TTC549 (cell line): ENCODE measurements around the gene SEC14L6.

Experiments
- FAIRE-seq: peaks from 2 replicates; lab custom pipeline; 2012; peaks lifted over from hg19 to GRCh38; lab: Jason Lieb, UNC

SEC14L6 gene

DNA sequence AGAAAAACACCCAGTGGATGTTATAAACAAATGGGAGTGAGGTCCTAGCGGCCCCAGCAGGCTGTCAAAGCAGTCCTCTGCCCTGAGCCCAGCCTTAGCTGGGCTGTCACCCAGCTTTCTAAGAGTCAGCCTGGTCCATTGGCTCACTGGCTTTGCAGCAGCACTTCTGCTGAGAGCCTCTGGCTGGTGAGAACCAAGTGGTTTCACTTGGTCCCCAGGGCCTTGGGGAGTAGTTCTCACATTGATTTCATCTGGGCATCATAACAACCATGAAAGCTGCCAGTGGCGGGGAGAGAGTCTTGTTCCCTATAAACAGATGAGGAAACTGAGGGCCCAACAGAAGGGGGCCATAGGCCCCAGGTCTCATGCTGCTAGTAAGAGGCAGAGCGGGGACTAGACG is 11.4 kb downstream of the SEC14L6 start:
- no peak for FAIRE-seq

DNA sequence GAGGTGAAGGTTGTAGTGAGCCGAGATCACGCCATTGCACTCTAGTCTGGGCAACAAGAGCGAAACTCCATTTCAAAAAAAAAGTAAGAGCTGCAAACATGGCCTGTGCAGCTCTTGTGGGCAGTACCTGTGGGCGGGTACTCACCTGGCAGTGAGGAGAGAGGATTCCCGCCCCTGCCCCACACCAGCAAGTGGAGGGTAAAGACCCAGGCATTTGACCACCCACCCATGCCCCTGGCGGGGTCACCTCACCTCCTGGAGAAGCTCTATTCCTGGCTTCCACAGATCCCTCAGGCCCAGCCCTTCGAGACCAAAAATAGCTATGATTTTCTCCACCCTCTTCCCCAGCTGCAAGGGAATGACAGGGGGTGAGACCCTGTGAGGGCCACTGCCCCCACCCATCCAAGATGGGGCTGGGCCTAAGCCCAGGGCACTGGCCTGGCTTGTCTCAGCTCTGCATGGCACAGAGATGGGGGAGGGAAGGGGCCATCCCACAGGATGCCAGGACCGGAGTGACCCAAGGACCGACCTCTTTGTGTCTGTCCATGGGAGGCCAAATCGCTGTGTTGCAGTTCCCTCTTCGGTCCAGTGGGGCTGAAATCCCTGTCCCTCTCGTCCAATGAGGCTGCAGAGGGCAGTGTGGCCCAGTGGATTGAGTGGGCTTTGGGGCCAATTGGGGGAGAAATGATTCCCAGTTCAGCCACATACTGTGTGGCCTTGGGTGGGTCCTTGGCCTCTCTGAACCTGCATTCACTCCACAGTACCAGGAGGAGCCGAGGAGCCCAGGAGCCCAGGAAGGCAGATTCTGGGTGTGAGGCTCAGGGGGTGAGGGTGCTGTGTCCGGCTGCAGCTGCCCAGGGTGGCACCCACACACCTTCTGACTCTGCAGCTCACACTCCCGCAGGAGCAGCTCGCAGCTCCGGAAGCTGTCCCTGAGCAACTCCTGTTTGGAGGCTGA is 14.6 kb downstream of the SEC14L6 start:
- no peak for FAIRE-seq

DNA sequence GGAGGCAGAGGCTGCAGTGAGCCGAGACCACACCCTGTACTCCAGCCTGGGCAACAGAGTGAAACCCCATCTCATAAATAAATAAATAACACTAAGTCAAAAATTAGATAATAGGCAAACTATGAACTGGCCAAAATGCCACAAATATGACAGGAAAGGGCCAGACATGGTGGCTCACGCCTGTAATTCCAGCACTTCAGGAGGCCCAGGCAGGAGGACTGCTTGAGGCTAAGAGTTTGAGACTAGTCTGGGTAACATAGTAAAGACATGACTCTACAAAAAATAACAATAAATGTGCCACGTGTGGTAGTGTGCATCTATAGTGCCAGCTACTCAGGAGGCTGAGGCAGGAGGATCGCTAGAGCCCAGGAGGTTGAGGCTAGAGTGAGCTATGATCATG is 19.9 kb downstream of the SEC14L6 start:
- no peak for FAIRE-seq

DNA sequence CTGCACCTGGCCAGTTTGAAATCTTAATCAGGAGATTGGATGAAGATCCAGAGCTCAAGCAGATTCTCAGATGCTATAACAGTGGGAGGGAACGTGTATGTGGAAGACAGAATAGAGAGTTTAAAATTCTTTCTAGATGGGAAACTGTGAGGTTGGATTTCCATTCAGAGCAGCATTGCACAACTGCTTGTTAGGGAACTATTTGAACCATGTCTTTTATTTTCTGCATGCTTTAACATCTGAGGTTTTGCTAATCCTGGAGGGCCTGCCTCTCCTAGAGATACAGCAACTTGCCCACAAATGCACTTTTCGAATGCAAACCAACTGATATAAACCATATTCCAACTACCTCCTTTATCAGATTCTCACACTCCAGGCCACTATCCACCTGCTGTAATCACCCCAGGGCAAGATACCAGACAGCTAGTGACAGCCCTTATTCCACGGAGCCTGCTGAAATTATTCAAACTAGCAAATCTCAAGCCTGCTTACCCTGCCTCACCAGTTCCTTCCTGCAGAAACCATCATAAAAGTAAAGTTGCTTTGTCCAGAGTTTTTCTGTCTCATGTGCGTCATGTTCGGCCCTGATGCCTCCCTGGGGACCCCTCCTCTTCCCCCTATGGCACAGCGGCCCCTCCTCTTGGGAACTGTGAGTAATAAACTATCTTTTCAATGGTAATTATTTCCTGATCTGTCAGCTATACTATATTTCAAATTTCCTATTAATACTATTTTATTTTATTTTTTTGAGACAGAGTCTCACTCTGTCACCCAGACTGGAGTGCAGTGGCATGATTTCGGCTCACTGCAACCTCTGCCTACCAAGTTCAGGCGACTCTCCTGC is 22.7 kb downstream of the SEC14L6 start:
- no peak for FAIRE-seq

DNA sequence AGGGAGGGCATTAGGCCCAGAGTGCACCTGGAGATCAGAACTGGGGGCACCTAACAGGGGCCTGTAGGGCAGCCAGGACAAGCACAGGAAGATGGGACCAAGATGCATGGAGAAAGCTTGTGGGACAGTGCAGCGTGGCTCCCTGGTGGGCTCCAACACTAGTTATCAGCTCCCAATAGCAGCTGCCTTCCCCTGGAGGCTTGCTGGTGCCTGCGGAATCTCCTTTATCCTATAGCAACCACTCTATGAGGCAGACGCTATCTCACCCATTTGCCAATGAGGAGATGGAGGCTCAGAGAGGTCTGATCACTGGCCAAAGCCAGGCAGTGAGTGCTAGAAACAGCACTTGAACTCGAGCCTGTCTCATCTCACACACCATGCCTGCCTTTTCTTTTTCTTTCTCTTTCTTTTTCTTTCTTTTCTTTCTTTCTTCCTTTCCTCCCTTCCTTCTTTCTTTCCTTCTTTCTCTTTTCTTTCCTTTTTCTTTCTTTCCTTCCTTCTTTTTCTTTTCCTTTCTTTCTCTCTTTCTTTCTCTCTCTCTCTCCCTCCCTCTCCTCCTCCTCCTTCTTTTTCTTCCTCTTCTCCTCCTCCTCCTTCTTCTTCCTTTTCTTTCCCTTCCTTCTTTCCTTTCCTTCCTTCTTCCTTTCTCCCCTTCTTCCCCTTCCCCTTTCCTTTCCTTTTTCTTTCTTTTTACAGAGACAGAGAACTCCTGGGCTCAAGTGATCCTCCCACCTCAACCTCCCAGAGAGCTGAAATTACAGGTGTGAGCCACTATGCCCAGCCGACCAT is 25.0 kb downstream of the SEC14L6 start:
- FAIRE-seq, result no peak

DNA sequence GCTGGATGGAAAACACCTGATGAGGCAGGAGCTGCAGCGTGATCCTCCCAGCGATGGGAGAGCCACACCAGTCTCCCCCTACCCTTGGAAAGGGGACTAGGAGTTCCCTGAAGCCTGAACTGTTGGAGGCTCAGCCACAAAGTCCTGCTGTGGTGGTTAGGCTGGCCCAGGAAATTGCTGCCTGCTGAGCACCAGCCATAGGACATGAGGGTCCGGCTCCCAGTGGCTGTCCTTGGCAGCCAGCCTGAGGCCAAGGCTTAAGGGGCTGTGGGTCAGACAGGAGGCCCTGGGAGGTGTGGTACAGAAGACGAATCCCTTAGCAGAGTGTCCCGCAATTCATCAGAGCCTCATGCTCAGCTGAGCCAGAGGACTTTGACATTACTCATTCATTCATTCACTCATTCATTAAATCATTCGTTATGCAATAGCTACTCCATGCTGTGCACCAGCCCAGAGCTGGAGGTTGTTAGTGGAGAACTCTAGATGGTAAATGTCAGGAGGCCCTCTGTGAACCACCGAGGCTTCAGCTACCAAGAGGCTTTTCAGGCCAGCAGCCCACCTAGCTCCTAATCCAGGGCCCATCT is 26.6 kb downstream of the SEC14L6 start:
- FAIRE-seq, result no peak

DNA sequence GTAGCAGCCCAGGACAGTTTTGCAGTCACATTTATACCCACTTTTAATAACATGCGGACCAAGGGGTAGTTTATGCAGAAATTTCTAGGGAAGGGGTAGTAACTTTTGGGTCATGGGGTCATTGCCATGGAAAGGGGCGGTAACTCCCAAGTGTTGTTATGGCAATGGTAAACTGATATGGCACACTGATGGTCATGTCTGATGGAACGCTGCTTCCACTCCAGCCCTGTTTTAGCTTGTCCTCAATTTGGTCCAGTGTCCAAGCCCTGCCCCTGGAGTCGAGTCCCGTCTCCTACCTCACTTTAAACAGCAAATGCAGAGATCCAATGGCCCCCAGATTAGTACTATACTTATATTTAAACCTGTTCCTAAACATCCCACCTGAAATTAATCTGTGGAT is 29.8 kb downstream of the SEC14L6 start:
- no peak for FAIRE-seq

DNA sequence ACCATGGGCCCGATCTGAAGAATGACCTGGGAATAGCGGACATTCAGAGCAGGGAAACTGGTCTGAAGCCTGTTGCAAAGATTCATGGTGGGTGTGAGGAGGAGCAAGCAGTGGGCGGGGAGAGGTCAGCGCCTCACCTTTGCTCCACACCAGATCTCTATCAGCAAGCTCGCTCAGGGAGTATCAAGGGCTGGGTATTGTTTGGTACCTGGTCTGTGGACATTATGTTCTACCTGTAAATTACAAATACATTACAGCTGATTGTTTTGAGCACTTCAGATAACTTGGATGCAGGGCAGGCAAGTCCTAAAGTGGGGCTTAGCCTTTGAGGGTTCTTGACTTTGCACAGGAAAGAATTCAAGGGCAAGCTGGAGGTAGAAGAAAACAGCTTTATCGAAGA is 30.3 kb downstream of the SEC14L6 start:
- FAIRE-seq, result no peak

DNA sequence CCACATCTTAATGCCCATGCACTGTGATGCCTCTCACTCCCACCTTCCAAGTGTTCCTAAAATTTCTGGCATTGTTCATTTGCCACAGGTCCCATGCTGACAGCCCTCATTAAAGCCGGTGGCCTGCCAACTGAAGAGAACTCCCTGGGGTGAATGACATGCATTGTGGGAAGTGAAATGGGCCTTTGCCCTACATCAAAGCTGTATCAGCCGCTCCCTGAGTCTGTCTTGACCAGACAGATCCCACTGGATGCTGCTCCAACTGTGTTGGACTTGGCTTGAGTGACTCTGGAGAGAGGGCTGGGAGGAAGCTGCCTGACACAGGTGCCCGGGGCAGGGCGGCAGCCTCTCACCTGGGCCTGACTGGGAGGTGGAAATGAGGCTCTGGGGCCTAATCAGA is 32.3 kb downstream of the SEC14L6 start:
- FAIRE-seq, result no peak

DNA sequence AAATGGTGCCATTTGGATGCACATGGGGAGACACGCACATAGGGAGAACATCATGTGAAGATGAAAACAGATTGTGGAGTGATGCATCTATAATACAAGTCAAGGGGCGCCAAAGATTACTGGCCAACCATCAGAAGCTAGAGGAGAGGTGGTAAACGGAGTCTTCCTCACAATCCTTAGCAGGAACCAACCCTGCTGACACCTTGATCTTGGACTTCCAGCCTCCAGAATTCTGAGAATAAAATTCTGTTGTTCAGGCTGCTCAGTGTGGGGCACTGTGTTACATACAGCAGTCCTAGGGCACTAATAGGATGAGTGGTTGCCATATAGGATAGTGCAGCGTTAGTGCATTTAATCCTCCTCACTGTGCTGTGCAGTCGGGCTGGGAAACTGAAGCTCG is 33.1 kb downstream of the SEC14L6 start:
- FAIRE-seq, result no peak

DNA sequence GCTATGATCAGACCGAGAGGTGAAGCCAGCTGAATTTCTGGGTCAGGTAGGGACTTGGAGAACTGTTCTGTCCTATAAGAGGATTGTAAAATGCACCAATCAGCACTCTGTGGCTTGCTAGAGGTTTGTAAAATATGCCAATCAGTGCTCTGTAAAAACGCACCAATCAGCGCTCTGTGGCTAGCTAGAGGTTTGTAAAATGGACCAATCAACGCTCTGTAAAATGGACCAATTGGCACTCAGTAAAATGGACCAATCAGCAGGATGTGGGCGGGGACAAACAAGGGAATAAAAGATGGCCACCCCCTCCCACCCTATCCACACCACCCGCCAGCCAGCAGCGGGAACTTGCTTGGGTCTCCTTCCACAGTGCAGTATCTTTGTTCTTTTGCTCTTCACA is 34.6 kb downstream of the SEC14L6 start:
- FAIRE-seq, result no peak

DNA sequence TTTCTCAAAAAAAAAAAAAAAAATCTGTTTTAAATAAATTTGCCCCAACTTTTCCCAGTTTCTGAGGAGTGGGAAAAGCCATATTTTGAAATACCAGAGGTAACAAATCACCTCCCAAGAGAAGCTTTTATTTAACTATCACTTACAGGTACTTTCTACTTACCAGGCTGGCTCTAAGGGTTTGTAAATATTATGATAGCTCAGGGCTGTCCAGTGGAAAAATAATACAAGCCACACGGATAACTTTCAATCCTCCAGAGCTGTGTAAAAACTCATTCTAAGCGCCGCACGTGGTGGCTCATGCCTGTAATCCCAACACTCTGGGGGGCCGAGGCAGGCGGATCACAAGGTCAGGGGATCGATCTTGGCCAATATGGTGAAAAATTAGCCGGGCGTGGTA is 35.4 kb downstream of the SEC14L6 start:
- no peak for FAIRE-seq

DNA sequence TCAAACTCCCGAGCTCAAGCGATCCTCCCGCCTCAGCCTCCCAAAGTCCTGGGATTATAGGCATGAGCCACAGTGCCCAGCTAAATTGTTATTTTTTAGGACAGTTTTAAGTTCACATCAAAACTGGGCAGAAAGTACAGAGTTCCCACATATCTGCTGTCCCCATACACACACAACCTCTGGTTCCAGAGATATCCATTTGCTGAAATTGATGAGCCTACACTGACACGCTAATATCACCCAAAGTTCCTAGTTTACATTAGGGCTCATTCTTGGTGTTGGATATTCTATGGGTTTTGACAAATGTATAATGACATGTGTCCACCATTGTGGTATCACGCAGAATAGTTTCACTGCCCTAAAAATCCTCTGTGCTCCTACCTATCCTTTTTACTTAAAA is 38.3 kb downstream of the SEC14L6 start:
- FAIRE-seq, result no peak

DNA sequence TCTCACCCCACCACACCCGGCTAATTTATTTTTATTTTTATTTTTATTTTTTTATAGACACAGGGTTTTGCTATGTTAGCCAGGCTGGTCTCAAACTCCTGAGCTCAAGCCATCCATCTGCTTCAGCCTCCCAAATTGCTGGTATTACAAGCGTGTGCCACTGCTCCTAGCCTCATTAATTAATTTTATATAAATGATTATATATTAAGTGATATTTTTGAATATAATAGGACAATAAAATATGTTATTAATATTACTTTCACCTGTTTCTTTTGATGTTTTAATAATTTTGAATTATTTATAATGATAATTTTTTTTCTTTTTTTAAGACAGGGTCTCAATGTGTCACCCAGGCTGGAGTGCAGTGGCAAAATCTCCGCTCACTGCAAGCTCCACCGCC is 38.9 kb downstream of the SEC14L6 start:
- no peak for FAIRE-seq

DNA sequence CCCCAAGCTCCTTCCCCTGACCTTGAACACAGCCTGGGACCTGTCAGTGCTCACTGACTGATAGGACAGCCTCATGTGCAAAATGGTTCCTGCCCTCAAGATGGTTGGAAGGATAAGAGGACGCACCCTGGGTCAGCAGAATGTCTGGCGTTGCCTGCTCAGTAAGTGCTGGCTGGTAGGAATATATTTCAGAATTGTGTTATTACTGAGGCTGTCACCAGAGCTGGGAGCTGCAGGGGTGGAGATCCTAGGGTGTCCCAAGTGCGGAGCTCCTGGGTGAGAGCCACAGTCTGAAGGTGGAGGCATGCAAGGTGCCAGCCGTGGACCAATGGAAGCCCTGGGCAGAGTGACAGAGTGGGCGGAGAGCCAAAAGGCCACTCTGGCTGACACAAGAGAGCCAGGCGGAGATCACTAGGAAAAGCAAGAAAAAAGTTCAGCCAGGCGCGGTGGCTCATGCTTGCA is 40.0 kb downstream of the SEC14L6 start:
- FAIRE-seq, result no peak

DNA sequence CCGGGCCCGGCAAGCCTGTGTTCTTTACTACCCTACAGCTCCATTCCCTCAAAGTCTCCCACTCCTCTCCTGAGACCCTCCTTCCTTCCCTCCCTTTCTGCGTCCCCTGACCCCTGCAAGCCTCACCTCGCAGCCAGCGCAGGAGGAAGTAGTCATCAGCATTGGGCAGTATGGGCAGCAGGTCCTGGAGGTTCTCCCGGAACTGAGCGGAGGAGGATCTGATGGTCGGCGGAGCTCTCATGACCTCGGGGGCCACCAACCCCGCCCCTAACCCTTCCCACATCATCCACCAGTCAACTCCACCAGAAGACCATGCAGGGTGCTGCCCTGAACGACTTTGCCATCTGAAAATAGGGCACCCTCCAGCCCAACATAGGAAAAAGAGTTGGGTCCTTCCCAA is 43.0 kb downstream of the SEC14L6 start:
- no peak for FAIRE-seq

DNA sequence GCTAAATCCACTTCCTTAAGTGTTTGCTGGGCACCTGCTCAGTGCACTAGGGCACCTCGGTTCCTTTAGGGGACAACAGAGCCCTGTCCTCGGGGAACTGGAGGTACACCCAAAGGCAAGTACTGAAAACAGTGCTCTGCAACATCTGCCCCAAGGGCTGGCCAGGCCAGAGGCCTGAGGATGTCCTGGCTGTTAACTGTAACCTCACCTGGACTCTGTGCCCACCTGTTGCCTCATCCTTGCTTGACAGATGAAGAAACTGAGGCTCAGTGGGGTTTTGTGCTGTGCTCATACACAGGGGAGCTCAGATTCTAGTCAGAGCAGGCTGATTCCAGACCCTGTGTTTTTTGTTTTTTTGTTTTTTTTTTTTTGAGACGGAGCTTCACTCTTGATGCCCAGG is 43.6 kb downstream of the SEC14L6 start:
- FAIRE-seq, result no peak

DNA sequence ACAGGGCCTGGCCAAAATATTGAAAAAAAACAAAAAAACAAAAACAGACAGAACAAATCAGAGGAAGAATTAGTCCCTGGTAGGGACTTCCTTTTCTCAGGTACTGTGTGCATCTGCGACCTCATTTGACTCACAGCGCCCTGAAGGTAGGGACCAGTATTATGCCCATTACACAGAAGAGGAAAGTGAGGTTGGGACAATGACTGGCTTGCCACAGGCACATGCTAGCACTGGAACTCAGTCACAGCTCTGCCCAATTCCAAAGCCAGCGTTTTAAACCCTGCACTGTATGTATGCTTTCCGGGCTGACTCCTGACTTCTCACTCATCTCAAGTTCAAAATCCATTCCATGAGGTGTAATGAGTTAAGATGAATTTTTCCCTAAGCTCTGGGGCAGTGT is 44.4 kb downstream of the SEC14L6 start:
- FAIRE-seq, result no peak

DNA sequence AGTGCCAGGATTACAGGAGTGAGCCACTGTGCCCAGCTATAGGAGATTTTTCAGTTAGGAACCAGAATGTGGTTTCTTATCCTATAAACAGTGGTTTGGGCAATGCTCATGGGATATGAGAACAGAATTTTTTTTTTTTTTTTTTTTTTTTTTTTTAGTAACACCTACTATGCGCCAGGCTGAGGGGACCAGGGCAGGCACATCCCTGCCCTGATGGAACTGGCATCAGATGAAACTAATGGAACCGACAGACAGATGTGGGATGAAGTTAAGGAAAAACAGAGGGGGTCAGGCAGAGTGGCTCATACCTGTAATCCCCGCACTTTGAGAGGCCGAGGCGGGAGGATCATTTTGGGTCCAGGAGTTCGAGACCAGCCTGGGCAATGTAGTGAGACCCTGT is 45.9 kb downstream of the SEC14L6 start:
- no peak for FAIRE-seq

DNA sequence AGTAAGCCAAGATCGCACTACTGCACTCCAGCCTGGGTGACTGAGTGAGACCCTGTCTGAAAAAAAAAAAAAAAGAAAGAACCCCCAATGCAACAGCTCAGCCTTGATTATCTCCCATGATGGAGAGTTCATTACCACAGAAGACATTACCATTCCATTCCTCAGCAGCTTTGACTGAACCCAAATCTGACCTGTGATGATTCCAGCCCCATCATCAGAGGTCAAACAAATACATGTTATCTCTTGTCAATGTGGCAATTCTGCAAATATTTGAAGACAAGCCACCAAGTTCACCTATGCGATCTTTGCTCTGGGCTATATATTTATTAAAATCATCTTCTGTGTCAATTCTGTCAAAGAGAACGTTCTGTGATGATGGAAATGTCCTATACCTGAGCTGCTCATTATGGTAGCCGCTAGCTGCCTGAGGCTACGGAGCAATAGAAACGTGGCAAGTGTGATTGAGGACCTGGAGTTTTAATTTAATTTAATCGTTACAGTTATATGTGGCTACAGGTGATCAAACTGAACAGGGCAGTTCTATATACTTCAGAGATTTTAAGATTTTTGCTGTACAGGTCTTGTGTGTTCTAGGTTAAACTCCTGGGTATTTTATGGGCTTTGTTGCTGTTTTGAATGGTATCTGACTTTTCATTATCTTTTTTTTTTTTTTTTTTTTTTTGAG is 48.9 kb downstream of the SEC14L6 start:
- no peak for FAIRE-seq

DNA sequence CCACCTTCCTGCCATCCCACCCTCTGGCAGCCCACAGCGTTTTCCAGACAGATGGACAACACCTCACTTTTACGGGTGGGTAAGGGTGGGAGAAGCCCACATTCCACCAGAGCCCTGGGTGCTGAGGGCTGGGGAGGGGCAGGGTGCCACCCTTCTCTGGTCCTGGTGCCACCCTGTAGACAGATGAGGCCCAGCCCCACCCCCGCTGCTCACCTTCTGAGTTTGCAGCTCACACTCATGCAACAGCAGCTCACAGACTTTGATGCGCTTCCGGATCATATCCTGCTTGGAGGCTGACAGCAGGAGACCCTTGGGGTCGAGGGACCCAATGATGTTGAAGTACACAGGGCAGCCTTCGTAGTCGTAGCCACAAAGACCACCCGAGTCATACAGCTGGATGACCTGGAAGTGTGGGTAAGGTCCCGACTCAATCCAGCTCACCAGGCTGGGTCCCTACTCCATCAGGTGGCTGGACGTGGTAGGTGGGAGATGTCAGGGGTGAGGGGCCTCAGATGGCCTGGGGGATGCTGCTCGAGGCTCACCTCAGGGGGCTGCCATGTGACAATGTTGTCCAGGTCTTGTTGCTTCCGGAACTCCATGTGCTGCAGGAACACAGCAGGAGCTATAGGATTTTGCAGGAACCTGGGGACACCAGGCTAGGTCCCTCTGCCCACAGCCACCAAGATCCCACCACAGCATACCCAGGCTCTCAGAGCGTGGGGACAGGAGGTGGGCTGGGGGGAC is 51.3 kb downstream of the SEC14L6 start:
- FAIRE-seq, result no peak
